GM10266 (cell line): ENCODE data around the gene JAM3.

Experiments
- DNase-seq: peaks from one replicate; pipeline ENCODE4 v3.0.0; 2012; ENCODE audit errors: extremely low spot score
- CTCF ChIP-seq: IDR thresholded peaks from 2 replicates; pipeline ENCODE4 v1.5.1; 2012; ENCODE audit warnings: mild to moderate bottlenecking, low read depth; ENCODE audit not compliant: control insufficient read depth, insufficient read depth; ENCODE audit errors: missing control alignments

The JAM3 gene

GRCh38 chr11:134033696-134034491 is 35.0 kb upstream of the JAM3 start:
- TF ChIP-seq CTCF: no peak
- DNase-seq: peak; percentile 44

- TF ChIP-seq CTCF: no peak
- no peak for DNase-seq
These were observed 34.1 kb upstream of the JAM3 start for GRCh38 chr11:134034496-134035381.

GRCh38 chr11:134036492-134037045 is 32.3 kb upstream of the JAM3 start:
- no peak for TF ChIP-seq CTCF
- no peak for DNase-seq

- TF ChIP-seq CTCF: no peak
- peak; percentile 49 for DNase-seq
These were observed 31.6 kb upstream of the JAM3 start for GRCh38 chr11:134037046-134037908.

GRCh38 chr11:134038897-134039470 is 29.9 kb upstream of the JAM3 start:
- no peak for DNase-seq
- no peak for TF ChIP-seq CTCF

GRCh38 chr11:134039726-134040385 is 29.0 kb upstream of the JAM3 start:
- no peak for TF ChIP-seq CTCF
- no peak for DNase-seq
